Activated CD4-positive, alpha-beta memory T cell treated with anti-CD3 and anti-CD28 coated beads, Interleukin-2, amount 10 ng/mL, durations not matched to agents 7 days and 5 days (primary cell): ENCODE results near the gene KCMF1. TPM values are rescaled to one million over a fixed set of nuclear protein-coding genes. Genes with fewer than 3 reads are reported as not detected.

ENCODE experiments used
- CTCF ChIA-PET: fragments of 350-600 bp; sonication (Branson Sonifier 250); formaldehyde crosslinking; loops from one replicate; lab custom pipeline; 2021; ENCODE audit warnings: antibody characterized with exemption, inconsistent platforms; lab: Charles Lee
- POLR2A ChIA-PET: fragments of 350-600 bp; sonication (Branson Sonifier 250); formaldehyde crosslinking; loops from one replicate; lab custom pipeline; 2021; ENCODE audit warnings: antibody characterized with exemption; lab: Charles Lee
- DNase-seq: peaks from one replicate; pipeline ENCODE4 v3.0.0-alpha.2; 2020
- H3K27ac Mint-ChIP-seq: one replicate; pipeline ENCODE4 v1.8.0; 2021; ENCODE audit warnings: mild to moderate bottlenecking, mixed read lengths
- H3K27me3 Mint-ChIP-seq: one replicate; pipeline ENCODE4 v1.8.0; 2021; ENCODE audit warnings: mixed read lengths
- H3K36me3 Mint-ChIP-seq: one replicate; pipeline ENCODE4 v1.8.0; 2021; ENCODE audit warnings: low read depth, mixed read lengths
- H3K4me1 Mint-ChIP-seq: one replicate; pipeline ENCODE4 v1.8.0; 2021; ENCODE audit warnings: mixed read lengths
- H3K4me3 Mint-ChIP-seq: one replicate; pipeline ENCODE4 v1.8.0; 2021; ENCODE audit warnings: mild to moderate bottlenecking, mixed read lengths
- H3K9me3 Mint-ChIP-seq: one replicate; pipeline ENCODE4 v1.8.0; 2021; ENCODE audit warnings: mixed read lengths
- total RNA-seq, 2 experiments: library from RNA; stranded (reverse); gene quantifications; one replicate each; pipeline ENCODE4 v1.2.3, GENCODE V29; 2021

Gene KCMF1
- total RNA-seq, 2 experiments from 2014 or later = 87.0 to 92.9 TPM

DNA sequence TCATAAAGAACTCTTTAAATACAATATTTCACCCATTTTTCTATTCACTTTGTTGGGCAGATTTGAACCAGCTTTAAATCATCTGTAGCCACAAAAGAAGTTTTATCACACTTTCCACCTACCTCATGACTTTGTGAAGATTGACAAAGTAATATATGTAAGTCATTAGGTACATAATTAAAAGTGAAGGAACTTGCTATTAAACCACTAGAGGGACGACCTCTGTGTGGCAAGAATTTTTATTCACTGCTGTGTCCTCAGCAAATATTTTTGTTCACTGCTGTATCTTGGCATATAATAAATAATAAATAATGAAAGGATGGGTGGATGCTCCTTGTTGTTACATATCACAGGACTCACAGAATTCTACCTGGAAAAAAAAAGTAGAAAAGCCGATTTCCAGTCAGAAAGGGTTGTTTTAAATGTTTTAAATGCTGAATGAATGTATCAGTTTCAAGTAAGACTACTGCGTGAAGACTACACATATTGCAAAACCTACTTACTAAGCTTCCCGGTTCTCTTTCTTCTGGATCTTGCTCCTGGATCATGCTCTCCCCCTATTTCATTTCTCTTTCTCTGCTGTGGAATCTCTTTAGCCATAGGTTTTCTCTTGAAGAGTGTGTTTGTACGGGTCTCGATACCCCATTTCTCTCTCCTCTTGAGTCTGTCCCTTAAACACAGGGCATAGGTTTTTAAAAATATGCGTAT, 44.8 kb downstream of the KCMF1 start:
- H3K4me1 Mint-ChIP-seq = peaks cover 56% of the 10 kb centered on the region
- DNase-seq = no peak
- no peak overlapping the region for H3K4me3 Mint-ChIP-seq
- no peaks in the 10 kb centered on the region for H3K9me3 Mint-ChIP-seq
- CTCF ChIA-PET = interaction anchor here (0.7 to 2.4 kb wide), 17 partner anchors 14 to 518 kb away, joined by 3 to 24 read pairs (median 4); no protein-coding TSS in a partner anchor
- no peak overlapping the region for H3K27ac Mint-ChIP-seq
- H3K36me3 Mint-ChIP-seq = peaks cover 17% of the 10 kb centered on the region
- POLR2A ChIA-PET = interaction anchor here (0.9 to 1.3 kb wide), 6 partner anchors 26 to 90 kb away, joined by 3 to 6 read pairs (median 4); partner anchors contain the start of gene KCMF1
- H3K27me3 Mint-ChIP-seq = no peaks in the 10 kb centered on the region

DNA sequence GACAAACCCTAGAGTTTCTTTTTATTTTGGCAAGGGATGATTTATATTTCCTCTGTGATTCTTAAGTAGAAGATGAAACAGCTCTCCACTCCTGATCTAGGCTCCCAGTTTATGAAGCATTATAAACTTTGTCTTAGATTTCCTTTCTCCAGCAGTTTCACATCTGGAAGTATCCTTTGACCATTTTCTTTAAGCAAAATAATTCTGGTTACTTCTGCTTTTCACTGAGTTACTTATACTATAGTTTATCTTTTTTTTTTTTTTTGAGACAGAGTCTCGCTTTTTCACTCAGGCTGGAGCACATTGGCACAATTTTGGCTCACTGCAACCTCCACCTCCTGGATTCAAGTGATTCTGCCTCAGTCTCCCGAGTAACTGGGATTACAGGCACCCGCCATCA, 45.5 kb downstream of the KCMF1 start:
- H3K36me3 Mint-ChIP-seq = peaks cover 14% of the 10 kb centered on the region
- ChIA-PET POLR2A (interaction anchor here (0.9 to 1.3 kb wide), 2 partner anchors 45 to 76 kb away, joined by 4 read pairs; partner anchors contain the start of gene KCMF1), CTCF (interaction anchor here (0.7 to 2.4 kb wide), 7 partner anchors 14 to 519 kb away, joined by 3 to 12 read pairs (median 5); no protein-coding TSS in a partner anchor)
- H3K27me3 Mint-ChIP-seq = no peaks in the 10 kb centered on the region
- H3K9me3 Mint-ChIP-seq = no peaks in the 10 kb centered on the region
- H3K4me1 Mint-ChIP-seq = peaks cover 52% of the 10 kb centered on the region
- H3K4me3 Mint-ChIP-seq = no peak overlapping the region
- DNase-seq = no peak
- no peak overlapping the region for H3K27ac Mint-ChIP-seq

GRCh38 chr2:85017411-85018048, 46.6 kb downstream of the KCMF1 start:
- POLR2A ChIA-PET = interaction anchor here (0.6 to 1.2 kb wide), 3 partner anchors 37 to 78 kb away, joined by 3 to 4 read pairs (median 4); no protein-coding TSS in a partner anchor
- Mint-ChIP-seq H3K27me3 (no peaks in the 10 kb centered on the region), H3K36me3 (peaks cover 15% of the 10 kb centered on the region), H3K4me1 (peaks cover 44% of the 10 kb centered on the region), H3K4me3 (no peak overlapping the region), H3K9me3 (no peaks in the 10 kb centered on the region), H3K27ac (no peak overlapping the region)
- CTCF ChIA-PET = interaction anchor here (0.6 to 1.7 kb wide), 16 partner anchors 13 to 533 kb away, joined by 3 to 9 read pairs (median 4); no protein-coding TSS in a partner anchor
- no peak for DNase-seq

GRCh38 chr2:85018049-85018447, 47.1 kb downstream of the KCMF1 start:
- POLR2A ChIA-PET = interaction anchor here (0.6 to 1.2 kb wide), 3 partner anchors 36 to 78 kb away, joined by 3 to 4 read pairs (median 4); no protein-coding TSS in a partner anchor
- Mint-ChIP-seq H3K27ac (no peak overlapping the region), H3K9me3 (no peaks in the 10 kb centered on the region), H3K27me3 (no peaks in the 10 kb centered on the region), H3K36me3 (peaks cover 16% of the 10 kb centered on the region), H3K4me3 (no peak overlapping the region), H3K4me1 (peaks cover 39% of the 10 kb centered on the region)
- no peak for DNase-seq
- CTCF ChIA-PET = interaction anchor here (0.6 to 1.7 kb wide), 15 partner anchors 13 to 533 kb away, joined by 3 to 9 read pairs (median 4); no protein-coding TSS in a partner anchor

GRCh38 chr2:85019121-85019520, 48.2 kb downstream of the KCMF1 start:
- POLR2A ChIA-PET = interaction anchor here (1.2 to 1.8 kb wide), 3 partner anchors 10 to 266 kb away, joined by 4 to 6 read pairs (median 5); no protein-coding TSS in a partner anchor
- H3K27me3 Mint-ChIP-seq = no peaks in the 10 kb centered on the region
- peaks cover 22% of the 10 kb centered on the region for H3K36me3 Mint-ChIP-seq
- CTCF ChIA-PET = interaction anchor here (1.0 to 2.4 kb wide), 5 partner anchors 12 to 266 kb away, joined by 3 to 8 read pairs (median 4); no protein-coding TSS in a partner anchor
- no peak for DNase-seq
- H3K4me3 Mint-ChIP-seq = no peak overlapping the region
- H3K9me3 Mint-ChIP-seq = no peaks in the 10 kb centered on the region
- no peak overlapping the region for H3K27ac Mint-ChIP-seq
- H3K4me1 Mint-ChIP-seq = peaks cover 39% of the 10 kb centered on the region

DNA sequence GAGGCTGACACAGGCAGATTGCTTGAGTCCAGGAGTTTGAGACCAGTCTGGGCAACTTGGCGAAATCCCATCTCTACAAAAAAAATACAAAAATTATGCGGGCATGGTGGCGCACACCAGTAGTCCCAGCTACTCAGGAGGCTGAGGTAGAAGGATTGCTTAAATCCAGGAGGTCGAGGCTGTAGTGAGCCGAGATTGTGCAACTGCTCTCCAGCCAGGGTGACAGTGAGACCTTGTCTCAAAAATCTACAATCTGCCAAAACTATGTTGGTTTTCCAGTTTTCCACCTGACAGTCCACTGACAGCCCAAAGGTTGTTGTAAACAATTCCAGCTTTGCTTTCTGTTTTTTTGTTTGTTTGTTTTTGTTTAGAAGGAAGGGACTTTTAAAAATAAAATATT, 51.3 kb downstream of the KCMF1 start:
- ChIA-PET CTCF (interaction anchor here (1.2 kb wide), 1 partner anchor 97 kb away, joined by 3 read pairs; no protein-coding TSS in a partner anchor), POLR2A (no interaction called here)
- Mint-ChIP-seq H3K36me3 (peaks cover 25% of the 10 kb centered on the region), H3K4me3 (no peak overlapping the region), H3K27ac (no peak overlapping the region), H3K4me1 (peaks cover 20% of the 10 kb centered on the region), H3K27me3 (no peaks in the 10 kb centered on the region), H3K9me3 (no peaks in the 10 kb centered on the region)
- DNase-seq = no peak

- Mint-ChIP-seq H3K36me3 (peaks cover 38% of the 10 kb centered on the region), H3K27me3 (no peaks in the 10 kb centered on the region), H3K9me3 (no peaks in the 10 kb centered on the region), H3K4me3 (no peak overlapping the region), H3K27ac (no peak overlapping the region), H3K4me1 (peaks cover 8% of the 10 kb centered on the region)
- CTCF ChIA-PET = no interaction called here
- no peak for DNase-seq
- POLR2A ChIA-PET = no interaction called here
These were observed 53.5 kb downstream of the KCMF1 start for GRCh38 chr2:85024372-85025047.

- Mint-ChIP-seq H3K4me1 (peaks cover 3% of the 10 kb centered on the region), H3K27me3 (no peaks in the 10 kb centered on the region), H3K9me3 (no peaks in the 10 kb centered on the region), H3K27ac (no peak overlapping the region), H3K36me3 (peaks cover 69% of the 10 kb centered on the region), H3K4me3 (no peak overlapping the region)
- POLR2A ChIA-PET = interaction anchor here (0.7 kb wide), 1 partner anchor 22 kb away, joined by 3 read pairs; no protein-coding TSS in a partner anchor
- no peak for DNase-seq
- CTCF ChIA-PET = interaction anchor here (2.9 kb wide), 1 partner anchor 15 kb away, joined by 9 read pairs; no protein-coding TSS in a partner anchor
These were observed 61.7 kb downstream of the KCMF1 start for GRCh38 chr2:85032621-85033020.

DNA sequence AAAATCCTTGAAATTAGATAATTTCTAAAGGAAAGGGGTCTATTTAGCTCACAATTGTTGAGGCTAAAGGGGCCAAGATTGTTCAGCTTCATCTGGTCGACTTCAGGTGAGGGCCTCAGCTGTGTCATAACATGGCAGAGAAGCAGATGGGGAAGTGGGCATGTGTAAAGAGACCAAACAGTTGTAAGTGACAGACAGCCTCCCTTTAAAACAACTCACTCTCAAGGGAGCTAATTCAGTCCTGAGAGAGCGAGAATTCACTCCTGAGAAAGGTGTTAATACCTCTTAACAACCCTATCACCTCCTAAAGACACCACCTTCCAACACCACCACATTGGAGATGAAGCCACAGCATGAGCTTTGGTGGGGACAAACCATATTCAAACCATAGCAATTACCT, 62.4 kb downstream of the KCMF1 start:
- H3K4me3 Mint-ChIP-seq = no peak overlapping the region
- no peak overlapping the region for H3K27ac Mint-ChIP-seq
- POLR2A ChIA-PET = no interaction called here
- no peaks in the 10 kb centered on the region for H3K27me3 Mint-ChIP-seq
- peaks cover 65% of the 10 kb centered on the region for H3K36me3 Mint-ChIP-seq
- CTCF ChIA-PET = interaction anchor here (1.4 to 2.9 kb wide), 4 partner anchors 13 to 108 kb away, joined by 3 to 9 read pairs (median 4); no protein-coding TSS in a partner anchor
- H3K9me3 Mint-ChIP-seq = no peaks in the 10 kb centered on the region
- H3K4me1 Mint-ChIP-seq = peaks cover 3% of the 10 kb centered on the region
- DNase-seq = no peak

GRCh38 chr2:85034158-85034557, 63.2 kb downstream of the KCMF1 start:
- ChIA-PET CTCF (interaction anchor here (0.7 to 2.9 kb wide), 5 partner anchors 14 to 517 kb away, joined by 3 to 9 read pairs (median 4); no protein-coding TSS in a partner anchor), POLR2A (no interaction called here)
- DNase-seq = no peak
- H3K27me3 Mint-ChIP-seq = no peaks in the 10 kb centered on the region
- no peaks in the 10 kb centered on the region for H3K9me3 Mint-ChIP-seq
- H3K4me3 Mint-ChIP-seq = no peak overlapping the region
- H3K4me1 Mint-ChIP-seq = peaks cover 3% of the 10 kb centered on the region
- H3K27ac Mint-ChIP-seq = no peak overlapping the region
- peaks cover 63% of the 10 kb centered on the region for H3K36me3 Mint-ChIP-seq

- H3K27ac Mint-ChIP-seq = no peak overlapping the region
- CTCF ChIA-PET = no interaction called here
These were observed 66.7 kb downstream of the KCMF1 start for GRCh38 chr2:85037622-85038021.

GRCh38 chr2:85042330-85042729, 71.4 kb downstream of the KCMF1 start:
- H3K36me3 Mint-ChIP-seq = peaks cover 59% of the 10 kb centered on the region
- H3K27me3 Mint-ChIP-seq = no peaks in the 10 kb centered on the region
- CTCF ChIA-PET = interaction anchor here (0.7 to 1.5 kb wide), 3 partner anchors 25 to 258 kb away, joined by 3 to 6 read pairs (median 5); no protein-coding TSS in a partner anchor
- no peak overlapping the region for H3K27ac Mint-ChIP-seq
- POLR2A ChIA-PET = no interaction called here
- H3K4me3 Mint-ChIP-seq = no peak overlapping the region
- no peaks in the 10 kb centered on the region for H3K9me3 Mint-ChIP-seq
- no peak for DNase-seq
- peaks cover 4% of the 10 kb centered on the region for H3K4me1 Mint-ChIP-seq

More at GRCh38 chr2:85037622-85038021, 66.7 kb downstream of the KCMF1 start:
- Mint-ChIP-seq H3K4me1 (peaks cover 6% of the 10 kb centered on the region), H3K9me3 (no peaks in the 10 kb centered on the region), H3K27me3 (no peaks in the 10 kb centered on the region), H3K4me3 (no peak overlapping the region), H3K36me3 (peaks cover 60% of the 10 kb centered on the region)
- DNase-seq = no peak
- POLR2A ChIA-PET = no interaction called here
